IMR-90 (cell line): ENCODE measurements around the gene NUBP1. TPM values are rescaled to one million over a fixed set of nuclear protein-coding genes. Genes with fewer than 3 reads are reported as not detected.

Experiments used
- ATAC-seq: fragments of 200-7000 bp; cut with Tn5 transposase; 2 replicates; pipeline ENCODE4 v1.9.1; 2020; ENCODE audit warnings: low read depth, mild to moderate bottlenecking, moderate library complexity
- BruUV-seq: library from RNA; stranded (reverse); fragments of 400-500 nt; replicated peaks from 2 replicates; lab custom pipeline; 2021; lab: Mats Ljungman, UMichigan
- CTCF ChIA-PET: fragments of 300-600 bp; formaldehyde crosslinking; extraction: SDS; loops from one replicate; lab custom pipeline; 2021; ENCODE audit warnings: antibody characterized with exemption; lab: Yijun Ruan, JAX
- POLR2A ChIA-PET: fragments of 300-600 bp; sonication (Branson Sonifier 250); formaldehyde crosslinking; loops from one replicate; lab custom pipeline; 2022; ENCODE audit warnings: antibody characterized with exemption; ENCODE audit not compliant: unreplicated experiment; lab: Charles Lee
- DNase-seq: peaks from one replicate; pipeline ENCODE4 v3.0.0; 2013
- H2AFZ ChIP-seq: replicated peaks from 2 replicates; pipeline ENCODE3; 2013; ENCODE audit warnings: low read length, mild to moderate bottlenecking; ENCODE audit not compliant: poor library complexity
- H2AK5ac ChIP-seq: 2 replicates; pipeline ENCODE4 v1.6.1; 2013; ENCODE audit warnings: low read depth, low read length, inconsistent platforms
- H2AK9ac ChIP-seq: replicated peaks from 2 replicates; pipeline ENCODE3; 2013; ENCODE audit warnings: mild to moderate bottlenecking, low read depth, low read length, moderate library complexity; ENCODE audit not compliant: poor library complexity
- H2BK120ac ChIP-seq: 2 replicates; pipeline ENCODE4 v1.6.1; 2013; ENCODE audit warnings: low read depth, low read length, inconsistent platforms
- H2BK15ac ChIP-seq: 3 replicates; pipeline ENCODE4 v1.6.1; 2013; ENCODE audit warnings: low read depth, low read length, inconsistent platforms
- H2BK20ac ChIP-seq: 2 replicates; pipeline ENCODE4 v1.6.1; 2013; ENCODE audit warnings: low read depth, mild to moderate bottlenecking, inconsistent platforms, low read length, moderate library complexity
- H2BK5ac ChIP-seq: 2 replicates; pipeline ENCODE4 v1.6.1; 2013; ENCODE audit warnings: mild to moderate bottlenecking, low read depth, low read length, inconsistent platforms; ENCODE audit not compliant: poor library complexity, severe bottlenecking
- H3K14ac ChIP-seq: replicated peaks from 2 replicates; pipeline ENCODE4 v1.6.1; 2013; ENCODE audit warnings: low read depth, low read length, inconsistent platforms
- H3K18ac ChIP-seq: 2 replicates; pipeline ENCODE4 v1.6.1; 2013; ENCODE audit warnings: low read depth, low read length, control low read depth
- H3K23ac ChIP-seq: 2 replicates; pipeline ENCODE4 v1.6.1; 2013; ENCODE audit warnings: low read depth, low read length, inconsistent platforms
- H3K27ac ChIP-seq: 2 replicates; pipeline ENCODE4 v1.5.1; 2013; ENCODE audit warnings: mild to moderate bottlenecking, control low read depth, low read length; ENCODE audit not compliant: insufficient read depth
- H3K27me3 ChIP-seq: 2 replicates; pipeline ENCODE4 v1.6.1; 2013; ENCODE audit warnings: low read length; ENCODE audit not compliant: control insufficient read depth, insufficient read depth
- H3K36me3 ChIP-seq: 2 replicates; pipeline ENCODE4 v1.6.1; 2013; ENCODE audit warnings: low read length, mixed read lengths; ENCODE audit not compliant: control insufficient read depth, insufficient read depth
- H3K4ac ChIP-seq: 2 replicates; pipeline ENCODE4 v1.6.1; 2013; ENCODE audit warnings: low read depth, low read length, inconsistent platforms
- H3K4me1 ChIP-seq: 2 replicates; pipeline ENCODE4 v1.6.1; 2013; ENCODE audit warnings: low read length, mixed read lengths; ENCODE audit not compliant: control insufficient read depth, insufficient read depth
- H3K4me2 ChIP-seq: 2 replicates; pipeline ENCODE4 v1.6.1; 2013; ENCODE audit warnings: low read depth, mild to moderate bottlenecking, control low read depth, low read length, moderate library complexity
- H3K4me3 ChIP-seq: 2 replicates; pipeline ENCODE4 v1.5.1; 2013; ENCODE audit warnings: low read depth, mild to moderate bottlenecking, control low read depth, low read length, moderate library complexity; ENCODE audit not compliant: insufficient read depth
- H3K56ac ChIP-seq: 2 replicates; pipeline ENCODE4 v1.6.1; 2013; ENCODE audit warnings: low read length, inconsistent platforms; ENCODE audit not compliant: insufficient read depth; ENCODE audit errors: extremely low read depth
- H3K79me1 ChIP-seq, 2 experiments: 2 replicates each; pipeline ENCODE4 v1.6.1; 2013; ENCODE audit warnings: low read length in 2 of 2, inconsistent platforms in 1 of 2, low read depth in 1 of 2
- H3K9ac ChIP-seq: 2 replicates; pipeline ENCODE4 v1.6.1; 2013; ENCODE audit warnings: low read depth, low read length, control low read depth
- H3K9me1 ChIP-seq: 2 replicates; pipeline ENCODE4 v1.6.1; 2013; ENCODE audit warnings: low read length, inconsistent platforms; ENCODE audit not compliant: insufficient read depth
- H3K9me3 ChIP-seq: 2 replicates; pipeline ENCODE4 v1.6.1; 2013; ENCODE audit warnings: low read length; ENCODE audit not compliant: control insufficient read depth, insufficient read depth
- H4K20me1 ChIP-seq: 2 replicates; pipeline ENCODE4 v1.6.1; 2013; ENCODE audit warnings: low read length, inconsistent platforms; ENCODE audit not compliant: insufficient read depth
- H4K5ac ChIP-seq: 2 replicates; pipeline ENCODE4 v1.6.1; 2013; ENCODE audit warnings: mild to moderate bottlenecking, low read depth, low read length, control low read depth
- H4K8ac ChIP-seq, 2 experiments: 2 replicates each; pipeline ENCODE4 v1.6.1; 2013; ENCODE audit warnings: low read depth in 2 of 2, low read length in 2 of 2, control low read depth in 1 of 2, inconsistent platforms in 1 of 2
- H4K91ac ChIP-seq: 2 replicates; pipeline ENCODE4 v1.6.1; 2013; ENCODE audit warnings: low read depth, low read length, inconsistent platforms; ENCODE audit not compliant: insufficient read depth
- BHLHE40 ChIP-seq: fragments of 150-350 bp; IDR thresholded peaks from 2 replicates; pipeline ENCODE4 v1.6.1; 2016; ENCODE audit warnings: mild to moderate bottlenecking, low read depth, low read length
- CEBPB ChIP-seq: IDR thresholded peaks from 2 replicates; pipeline ENCODE4 v1.6.1; 2012; ENCODE audit warnings: low read depth, low read length, improper control_type of control experiment
- CHD1 ChIP-seq: IDR thresholded peaks from 2 replicates; pipeline ENCODE4 v1.6.1; 2012; ENCODE audit warnings: low read depth, low read length, improper control_type of control experiment
- CTCF ChIP-seq: conservative IDR thresholded peaks from 2 replicates; pipeline ENCODE4 v1.5.1; 2012; ENCODE audit warnings: mild to moderate bottlenecking, low read depth, low read length, improper control_type of control experiment
- ELK1 ChIP-seq: fragments of 150-350 bp; IDR thresholded peaks from 2 replicates; pipeline ENCODE4 v1.6.1; 2016; ENCODE audit warnings: low read depth, mild to moderate bottlenecking, low read length, moderate library complexity, borderline replicate concordance
- MAFK ChIP-seq: IDR thresholded peaks from 2 replicates; pipeline ENCODE4 v1.6.1; 2012; ENCODE audit warnings: low read depth, low read length, improper control_type of control experiment
- MAZ ChIP-seq: IDR thresholded peaks from 2 replicates; pipeline ENCODE4 v1.6.1; 2012; ENCODE audit warnings: low read depth, mild to moderate bottlenecking, low read length, improper control_type of control experiment, moderate library complexity, borderline replicate concordance
- MXI1 ChIP-seq: IDR thresholded peaks from 2 replicates; pipeline ENCODE4 v1.6.1; 2012; ENCODE audit warnings: low read depth, mild to moderate bottlenecking, low read length, moderate library complexity, borderline replicate concordance
- NFE2L2 ChIP-seq: fragments of 150-350 bp; IDR thresholded peaks from 2 replicates; pipeline ENCODE4 v1.6.1; 2016; ENCODE audit warnings: low read depth, mild to moderate bottlenecking, low read length
- POLR2A ChIP-seq: IDR thresholded peaks from 2 replicates; pipeline ENCODE4 v1.6.1; 2012; ENCODE audit warnings: mild to moderate bottlenecking, low read depth, low read length
- RAD21 ChIP-seq: IDR thresholded peaks from 2 replicates; pipeline ENCODE4 v1.6.1; 2012; ENCODE audit warnings: low read length, improper control_type of control experiment
- RCOR1 ChIP-seq: IDR thresholded peaks from 2 replicates; pipeline ENCODE4 v1.6.1; 2012; ENCODE audit warnings: mild to moderate bottlenecking, low read length, improper control_type of control experiment; ENCODE audit not compliant: insufficient replicate concordance
- SMC3 ChIP-seq: fragments of 150-350 bp; IDR thresholded peaks from 2 replicates; pipeline ENCODE4 v1.6.1; 2016; ENCODE audit warnings: low read depth, mild to moderate bottlenecking, antibody characterized with exemption, low read length, moderate library complexity
- USF2 ChIP-seq: fragments of 150-350 bp; IDR thresholded peaks from 2 replicates; pipeline ENCODE4 v1.6.1; 2017; ENCODE audit warnings: mild to moderate bottlenecking, antibody characterized with exemption, low read length, low read depth
- WGBS, 2 experiments: methylation state at CpG; one replicate each; pipeline versions ENCODE4 v1.1.5 to v1.1.7; 2013; ENCODE audit warnings: missing lambda C conversion rate in 2 of 2; ENCODE audit not compliant: insufficient read length in 1 of 2; ENCODE audit errors: extremely low coverage in 2 of 2; 5-methylcytosine and 5-hydroxymethylcytosine counted together
- dilution Hi-C: fragments of 300-500 bp; cut with HindIII; formaldehyde crosslinking; loops from one replicate; pipeline ENCODE4 v1.14.3; 2018; ENCODE audit warnings: low sequenced_read_pairs; ENCODE audit not compliant: unreplicated experiment
- in situ Hi-C: fragments of 300-500 bp; cut with MboI; formaldehyde crosslinking; loops from 3 replicates; pipeline ENCODE4 v1.14.3; 2019; ENCODE audit warnings: low sequenced_read_pairs, inconsistent platforms, mixed read lengths
- intact Hi-C: fragments of 100-400 bp; cut with micrococcal nuclease; formaldehyde crosslinking; loops from 2 replicates; pipeline ENCODE4 v1.10.0; 2022
- polyA plus RNA-seq, 3 experiments: library from polyadenylated mRNA; depleted of rRNA; stranded (reverse); fragments of >200 nt; gene quantifications; 2 replicates each; pipeline ENCODE4 v1.2.3, GENCODE V29; 2012; ENCODE audit warnings: low replicate concordance in 1 of 3
- total RNA-seq: library from RNA; depleted of rRNA; stranded (reverse); fragments of >200 nt; gene quantifications from 2 replicates; pipeline ENCODE4 v1.2.3, GENCODE V29; 2012

NUBP1 gene
- total and polyA plus RNA-seq, 2 of the 4 experiments (the other 2 are of a cell fraction): 28.0 to 31.5 TPM

- ATAC-seq: no peak
- H4K5ac ChIP-seq: no peak within 1 kb of the TSS
- no peak within 1 kb of the TSS for H3K18ac ChIP-seq
- no peak for DNase-seq
- no peak within 1 kb of the TSS for H3K4me3 ChIP-seq
- H3K9me3 ChIP-seq: no peaks in the 10 kb centered on the region
- no peak within 1 kb of the TSS for H3K9ac ChIP-seq
- no peak within 1 kb of the TSS for H2AK5ac ChIP-seq
- no peak within 1 kb of the TSS for H4K8ac ChIP-seq
- no peaks in the 10 kb centered on the region for H3K4me1 ChIP-seq
- no peak within 1 kb of the TSS for H3K23ac ChIP-seq
- WGBS, 2 experiments: 3% methylated on average over 21 of the region's 64 CpGs; no CpG with 5 or more reads in 1 of the 2 experiments
- no peaks in the 10 kb centered on the region for H3K79me1 ChIP-seq
- H4K91ac ChIP-seq: no peak within 1 kb of the TSS
- no peak within 1 kb of the TSS for H2AK9ac ChIP-seq
- no peak within 1 kb of the TSS for H3K4ac ChIP-seq
- dilution Hi-C loops (no loop called here), intact Hi-C loops (no loop called here), in situ Hi-C loops (no loop called here)
- no peaks in the 10 kb centered on the region for H3K9me1 ChIP-seq
- BruUV-seq: no TSS peak
- no peaks in the 10 kb centered on the region for H4K20me1 ChIP-seq
- no peak within 1 kb of the TSS for H2BK5ac ChIP-seq
- ChIA-PET CTCF (no interaction called here), POLR2A (no interaction called here)
- H2BK15ac ChIP-seq: no peak within 1 kb of the TSS
- peaks cover 30% of the 10 kb centered on the region for H3K27me3 ChIP-seq
- H3K4me2 ChIP-seq: no peak within 1 kb of the TSS
- no peak within 1 kb of the TSS for H3K14ac ChIP-seq
- no peak within 1 kb of the TSS for H3K27ac ChIP-seq
- no peaks in the 10 kb centered on the region for H3K36me3 ChIP-seq
- H2BK120ac ChIP-seq: no peak within 1 kb of the TSS
- no peak within 1 kb of the TSS for H3K56ac ChIP-seq
- no peak within 1 kb of the TSS for H2AFZ ChIP-seq
- no peak within 1 kb of the TSS for H2BK20ac ChIP-seq
- TF ChIP-seq NFE2L2: no peak
- no peak for TF ChIP-seq CEBPB
- TF ChIP-seq BHLHE40: no peak
- no peak for TF ChIP-seq SMC3
- TF ChIP-seq RCOR1: no peak
- TF ChIP-seq CHD1: no peak
- no peak for TF ChIP-seq RAD21
- TF ChIP-seq POLR2A: no peak
- TF ChIP-seq MXI1: no peak
- TF ChIP-seq ELK1: no peak
- no peak for TF ChIP-seq CTCF
- TF ChIP-seq USF2: no peak
- no peak for TF ChIP-seq MAFK
- TF ChIP-seq MAZ: no peak
Measured at GRCh38 chr16:10817963-10818941, 74.6 kb downstream of the NUBP1 start, which contains the start of gene TVP23A. Gene TVP23A (minus strand): TSS chr16:10818794. CDS start chr16:10818493, 301 bp downstream.
